GM12878 (cell line): Measurements from ENCODE around the gene NME8.

Experiments
- EZH2 ChIP-seq: IDR thresholded peaks from 2 replicates; pipeline ENCODE4 v1.6.1; 2012; ENCODE audit warnings: low read depth, mild to moderate bottlenecking, control low read depth, inconsistent platforms, low read length, borderline replicate concordance; ENCODE audit not compliant: control insufficient read depth
- JUNB ChIP-seq: IDR thresholded peaks from 2 replicates; pipeline ENCODE4 v1.6.1; 2016; ENCODE audit warnings: antibody characterized with exemption, mild to moderate bottlenecking
- POLR2A ChIP-seq: IDR thresholded peaks from 2 replicates; pipeline ENCODE4 v1.6.1; 2011; ENCODE audit warnings: low read depth, mild to moderate bottlenecking, low read length
- POLR2AphosphoS5 ChIP-seq: IDR thresholded peaks from 2 replicates; pipeline ENCODE4 v1.6.1; 2011; ENCODE audit warnings: mild to moderate bottlenecking, low read length, inconsistent platforms
- SMC3 ChIP-seq: IDR thresholded peaks from 2 replicates; pipeline ENCODE4 v1.6.1; 2011; ENCODE audit warnings: low read length, improper control_type of control experiment, borderline replicate concordance
- SP1 ChIP-seq: IDR thresholded peaks from one replicate; pipeline ENCODE4 v1.6.1; 2011; ENCODE audit warnings: low read depth, low read length
- SPI1 ChIP-seq: IDR thresholded peaks from 2 replicates; pipeline ENCODE4 v1.6.1; 2011; ENCODE audit warnings: low read depth, mild to moderate bottlenecking, low read length, moderate library complexity, borderline replicate concordance; ENCODE audit not compliant: insufficient read depth
- TCF7 ChIP-seq: IDR thresholded peaks from 2 replicates; pipeline ENCODE4 v1.6.1; 2014; ENCODE audit warnings: antibody characterized with exemption, borderline replicate concordance
- ZNF274 ChIP-seq: IDR thresholded peaks from one replicate; pipeline ENCODE4 v1.8.0; 2011; ENCODE audit not compliant: insufficient read length, insufficient read depth
- ZZZ3 ChIP-seq: IDR thresholded peaks from 2 replicates; pipeline ENCODE4 v1.6.1; 2011; ENCODE audit warnings: low read depth; ENCODE audit not compliant: control insufficient read depth, insufficient read length
- TF ChIP-seq, protein P1 (sequence below), 3 experiments: IDR thresholded peaks in 2 of 3; conservative IDR thresholded peaks in 1 of 3; 2 replicates each; pipeline ENCODE4 v1.5.1; 2011; ENCODE audit warnings: low read depth in 3 of 3, low read length in 3 of 3, mild to moderate bottlenecking in 3 of 3, control low read depth in 2 of 3, moderate library complexity in 2 of 3, inconsistent platforms in 1 of 3, mixed read lengths in 1 of 3; ENCODE audit not compliant: control insufficient read depth in 2 of 3, insufficient read depth in 1 of 3; ENCODE audit errors: extremely low read depth in 1 of 3
- TF ChIP-seq, protein P2 (sequence below): IDR thresholded peaks from 2 replicates; pipeline ENCODE4 v1.6.1; 2011; ENCODE audit warnings: low read depth, mild to moderate bottlenecking, low read length, moderate library complexity, borderline replicate concordance; ENCODE audit errors: extremely low read depth
- TF ChIP-seq, protein P3 (sequence below): IDR thresholded peaks from 2 replicates; pipeline ENCODE4 v1.6.1; 2012; ENCODE audit warnings: mild to moderate bottlenecking, low read depth, low read length
- TF ChIP-seq, protein P4 (sequence below): fragments of 450-650 bp; IDR thresholded peaks from 2 replicates; pipeline ENCODE4 v1.6.1; 2017; ENCODE audit warnings: mild to moderate bottlenecking

DNA sequence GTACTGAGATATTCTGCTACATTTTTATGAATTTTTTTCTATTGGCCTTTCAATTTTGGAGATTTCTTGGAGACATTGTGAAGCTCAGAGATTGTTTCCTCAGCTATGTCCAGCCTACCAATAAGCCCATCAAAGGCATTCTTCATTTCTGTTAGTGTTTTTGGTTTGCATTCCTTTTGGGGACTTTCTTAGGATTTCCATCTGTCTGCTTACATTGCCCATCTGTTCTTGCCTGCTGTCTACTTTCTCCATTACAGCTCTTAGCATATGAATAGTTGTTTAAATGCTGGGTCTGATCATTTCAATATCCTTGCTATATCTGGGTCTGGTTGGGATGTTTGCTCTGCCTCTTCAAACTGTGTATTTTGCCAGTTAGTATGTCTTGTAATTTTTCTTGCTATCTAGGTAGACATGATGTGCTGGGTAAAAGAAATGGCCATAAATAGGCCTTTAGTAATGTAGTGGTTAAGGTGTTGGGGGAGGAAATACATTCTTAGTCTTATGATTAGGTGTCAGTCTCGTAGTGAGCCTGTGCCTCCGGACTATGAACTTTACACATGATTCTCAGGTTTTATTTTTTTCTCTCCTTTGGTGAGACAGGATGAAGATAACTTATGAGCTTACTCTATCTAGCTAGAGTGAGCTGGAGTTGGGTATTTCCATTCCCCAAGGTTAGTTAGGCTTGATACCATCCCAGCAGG is 32.6 kb upstream of the NME8 start:
- TF ChIP-seq POLR2A (no peak), ZNF274 (no peak), SPI1 (no peak), POLR2AphosphoS5 (no peak), SP1 (peak; percentile 58), TCF7 (no peak), ZZZ3 (no peak), SMC3 (no peak), EZH2 (no peak), JUNB (peak; percentile 48)
- TF ChIP-seq, protein P1, sequence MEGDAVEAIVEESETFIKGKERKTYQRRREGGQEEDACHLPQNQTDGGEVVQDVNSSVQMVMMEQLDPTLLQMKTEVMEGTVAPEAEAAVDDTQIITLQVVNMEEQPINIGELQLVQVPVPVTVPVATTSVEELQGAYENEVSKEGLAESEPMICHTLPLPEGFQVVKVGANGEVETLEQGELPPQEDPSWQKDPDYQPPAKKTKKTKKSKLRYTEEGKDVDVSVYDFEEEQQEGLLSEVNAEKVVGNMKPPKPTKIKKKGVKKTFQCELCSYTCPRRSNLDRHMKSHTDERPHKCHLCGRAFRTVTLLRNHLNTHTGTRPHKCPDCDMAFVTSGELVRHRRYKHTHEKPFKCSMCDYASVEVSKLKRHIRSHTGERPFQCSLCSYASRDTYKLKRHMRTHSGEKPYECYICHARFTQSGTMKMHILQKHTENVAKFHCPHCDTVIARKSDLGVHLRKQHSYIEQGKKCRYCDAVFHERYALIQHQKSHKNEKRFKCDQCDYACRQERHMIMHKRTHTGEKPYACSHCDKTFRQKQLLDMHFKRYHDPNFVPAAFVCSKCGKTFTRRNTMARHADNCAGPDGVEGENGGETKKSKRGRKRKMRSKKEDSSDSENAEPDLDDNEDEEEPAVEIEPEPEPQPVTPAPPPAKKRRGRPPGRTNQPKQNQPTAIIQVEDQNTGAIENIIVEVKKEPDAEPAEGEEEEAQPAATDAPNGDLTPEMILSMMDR (IDR thresholded peaks at IDR 0.05 in 2 of 3, conservative IDR thresholded peaks at IDR 0.05 in 1 of 3; ENCODE audit: control insufficient read depth in 2 of 3, extremely low read depth in 1 of 3, insufficient read depth in 1 of 3, low read depth in 3 of 3, low read length in 3 of 3): no peak
- TF ChIP-seq, protein P2, sequence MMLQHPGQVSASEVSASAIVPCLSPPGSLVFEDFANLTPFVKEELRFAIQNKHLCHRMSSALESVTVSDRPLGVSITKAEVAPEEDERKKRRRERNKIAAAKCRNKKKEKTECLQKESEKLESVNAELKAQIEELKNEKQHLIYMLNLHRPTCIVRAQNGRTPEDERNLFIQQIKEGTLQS: no peak
- TF ChIP-seq, protein P3, sequence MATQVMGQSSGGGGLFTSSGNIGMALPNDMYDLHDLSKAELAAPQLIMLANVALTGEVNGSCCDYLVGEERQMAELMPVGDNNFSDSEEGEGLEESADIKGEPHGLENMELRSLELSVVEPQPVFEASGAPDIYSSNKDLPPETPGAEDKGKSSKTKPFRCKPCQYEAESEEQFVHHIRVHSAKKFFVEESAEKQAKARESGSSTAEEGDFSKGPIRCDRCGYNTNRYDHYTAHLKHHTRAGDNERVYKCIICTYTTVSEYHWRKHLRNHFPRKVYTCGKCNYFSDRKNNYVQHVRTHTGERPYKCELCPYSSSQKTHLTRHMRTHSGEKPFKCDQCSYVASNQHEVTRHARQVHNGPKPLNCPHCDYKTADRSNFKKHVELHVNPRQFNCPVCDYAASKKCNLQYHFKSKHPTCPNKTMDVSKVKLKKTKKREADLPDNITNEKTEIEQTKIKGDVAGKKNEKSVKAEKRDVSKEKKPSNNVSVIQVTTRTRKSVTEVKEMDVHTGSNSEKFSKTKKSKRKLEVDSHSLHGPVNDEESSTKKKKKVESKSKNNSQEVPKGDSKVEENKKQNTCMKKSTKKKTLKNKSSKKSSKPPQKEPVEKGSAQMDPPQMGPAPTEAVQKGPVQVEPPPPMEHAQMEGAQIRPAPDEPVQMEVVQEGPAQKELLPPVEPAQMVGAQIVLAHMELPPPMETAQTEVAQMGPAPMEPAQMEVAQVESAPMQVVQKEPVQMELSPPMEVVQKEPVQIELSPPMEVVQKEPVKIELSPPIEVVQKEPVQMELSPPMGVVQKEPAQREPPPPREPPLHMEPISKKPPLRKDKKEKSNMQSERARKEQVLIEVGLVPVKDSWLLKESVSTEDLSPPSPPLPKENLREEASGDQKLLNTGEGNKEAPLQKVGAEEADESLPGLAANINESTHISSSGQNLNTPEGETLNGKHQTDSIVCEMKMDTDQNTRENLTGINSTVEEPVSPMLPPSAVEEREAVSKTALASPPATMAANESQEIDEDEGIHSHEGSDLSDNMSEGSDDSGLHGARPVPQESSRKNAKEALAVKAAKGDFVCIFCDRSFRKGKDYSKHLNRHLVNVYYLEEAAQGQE: no peak
- TF ChIP-seq, protein P4, sequence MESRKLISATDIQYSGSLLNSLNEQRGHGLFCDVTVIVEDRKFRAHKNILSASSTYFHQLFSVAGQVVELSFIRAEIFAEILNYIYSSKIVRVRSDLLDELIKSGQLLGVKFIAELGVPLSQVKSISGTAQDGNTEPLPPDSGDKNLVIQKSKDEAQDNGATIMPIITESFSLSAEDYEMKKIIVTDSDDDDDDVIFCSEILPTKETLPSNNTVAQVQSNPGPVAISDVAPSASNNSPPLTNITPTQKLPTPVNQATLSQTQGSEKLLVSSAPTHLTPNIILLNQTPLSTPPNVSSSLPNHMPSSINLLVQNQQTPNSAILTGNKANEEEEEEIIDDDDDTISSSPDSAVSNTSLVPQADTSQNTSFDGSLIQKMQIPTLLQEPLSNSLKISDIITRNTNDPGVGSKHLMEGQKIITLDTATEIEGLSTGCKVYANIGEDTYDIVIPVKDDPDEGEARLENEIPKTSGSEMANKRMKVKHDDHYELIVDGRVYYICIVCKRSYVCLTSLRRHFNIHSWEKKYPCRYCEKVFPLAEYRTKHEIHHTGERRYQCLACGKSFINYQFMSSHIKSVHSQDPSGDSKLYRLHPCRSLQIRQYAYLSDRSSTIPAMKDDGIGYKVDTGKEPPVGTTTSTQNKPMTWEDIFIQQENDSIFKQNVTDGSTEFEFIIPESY: no peak
